Activated CD4-positive, alpha-beta T cell treated with anti-CD3 and anti-CD28 coated beads for 48 hours (primary cell): ENCODE measurements around the gene NT5DC1.

ENCODE experiments used
- DNase-seq: peaks from one replicate; pipeline ENCODE4 v3.0.0-alpha.2; 2020

The NT5DC1 gene

GRCh38 chr6:116251568-116252384 lies 151.1 kb downstream of the NT5DC1 start:
- no peak for DNase-seq

GRCh38 chr6:116253188-116253504 lies 152.5 kb downstream of the NT5DC1 start:
- no peak for DNase-seq

DNA sequence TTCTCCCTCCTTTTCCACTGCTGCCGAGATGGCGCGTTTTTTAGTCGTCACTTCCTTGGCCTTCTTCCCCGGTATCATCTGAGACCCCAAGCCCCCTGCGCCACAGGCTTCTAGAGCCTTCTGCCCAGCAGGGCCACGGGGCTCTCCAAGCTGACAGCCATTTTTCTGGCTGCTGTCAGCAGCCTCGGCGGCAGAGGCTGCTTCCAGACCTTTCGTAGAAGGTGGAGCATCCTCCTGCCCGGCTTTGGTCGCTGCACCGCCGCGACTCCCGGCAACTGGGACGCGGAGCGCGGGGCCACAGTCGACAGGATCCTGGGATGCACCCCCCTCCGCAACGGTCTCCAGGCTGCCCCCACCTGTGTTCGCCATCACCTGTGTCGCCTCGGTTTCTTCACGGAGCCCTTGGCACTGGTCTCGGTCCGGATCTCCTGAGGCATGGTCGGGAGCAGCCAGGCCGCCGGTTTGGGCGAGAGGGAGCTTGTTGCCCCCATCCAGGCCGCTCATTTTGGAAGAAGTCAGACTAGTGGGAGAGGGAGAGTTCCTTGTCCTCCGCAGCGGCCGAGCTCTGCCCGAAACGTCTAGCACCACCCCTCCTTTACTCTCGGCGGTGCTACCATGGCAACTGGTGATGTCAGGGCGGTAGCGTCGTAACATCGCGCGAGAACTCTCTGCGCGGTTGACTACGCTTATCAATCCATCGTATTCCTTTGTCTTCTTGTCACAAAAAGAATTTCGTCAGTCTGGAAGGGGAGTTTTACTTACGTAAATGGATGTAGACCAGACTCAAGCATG lies 153.0 kb downstream of the NT5DC1 start, which contains the start of gene TSPYL4:
TSPYL4 (minus strand) TSS at position 571 of the 792 bp plus-strand sequence; CDS start at position 504, 67 bp downstream.
- peak; percentile 91 for DNase-seq

- no peak for DNase-seq
These were observed 153.8 kb downstream of the NT5DC1 start for GRCh38 chr6:116254297-116255056.

- no peak for DNase-seq
These were observed 154.7 kb downstream of the NT5DC1 start for GRCh38 chr6:116255246-116255800.

GRCh38 chr6:116256694-116257093 lies 156.0 kb downstream of the NT5DC1 start:
- DNase-seq, result no peak

GRCh38 chr6:116258520-116258919 lies 157.9 kb downstream of the NT5DC1 start:
- DNase-seq, result no peak

GRCh38 chr6:116263353-116263752 lies 162.7 kb downstream of the NT5DC1 start:
- no peak for DNase-seq

DNA sequence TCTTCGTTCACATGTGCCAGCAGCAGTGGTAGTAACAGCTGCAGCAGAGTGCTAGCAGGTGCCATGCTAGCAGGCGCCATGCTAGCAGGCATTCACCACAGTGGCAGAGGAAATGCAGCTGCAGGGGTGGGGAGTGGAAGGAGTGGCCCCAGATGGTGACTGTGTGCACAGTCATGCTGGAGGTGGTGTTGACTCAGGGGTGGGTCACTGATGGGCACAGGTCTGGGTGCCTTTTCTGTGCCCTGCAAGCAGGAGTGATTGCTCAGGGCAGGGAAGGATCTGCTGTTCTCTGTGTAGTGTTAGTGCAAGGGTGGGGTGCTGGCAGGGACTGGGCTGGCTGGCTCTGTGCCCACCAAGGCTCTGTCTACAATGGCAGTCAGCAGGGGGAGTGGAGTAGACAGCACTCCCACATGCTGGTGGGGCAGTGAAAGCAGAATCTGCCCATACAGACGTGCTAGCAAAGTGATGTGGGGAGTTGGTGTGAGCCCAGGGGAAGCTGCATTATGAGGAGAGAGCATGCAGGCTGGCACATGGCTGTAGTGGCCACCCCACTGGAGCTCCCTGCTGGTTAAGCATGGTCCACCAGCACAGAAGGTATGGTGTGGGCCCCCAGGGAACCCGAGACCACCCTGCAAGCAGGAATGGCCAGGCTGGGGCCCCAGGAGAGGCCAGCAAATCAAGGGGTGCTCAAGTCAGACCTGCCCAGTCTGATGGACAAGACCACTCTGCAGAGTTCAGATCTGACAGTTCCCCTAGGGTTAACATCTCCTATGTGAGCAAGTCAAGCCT lies 164.6 kb downstream of the NT5DC1 start:
- DNase-seq, result peak; percentile 42

DNA sequence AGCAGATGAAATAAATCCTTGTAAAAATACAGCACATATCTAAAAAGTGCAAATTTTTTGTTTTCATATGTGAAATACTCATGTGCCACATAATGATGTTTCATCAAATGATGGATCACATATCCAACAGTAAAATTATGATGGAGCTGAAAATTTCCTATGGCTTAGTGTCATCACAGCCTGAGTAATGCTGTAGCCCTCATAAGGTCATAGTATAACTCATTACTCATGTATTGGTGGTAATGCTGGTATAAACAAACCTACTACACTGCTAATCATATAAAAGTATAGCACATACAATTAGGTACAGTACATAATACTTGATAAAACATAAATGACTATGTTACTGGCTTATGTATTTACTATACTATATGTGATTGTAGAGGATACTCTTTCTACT lies 166.2 kb downstream of the NT5DC1 start:
- no peak for DNase-seq

GRCh38 chr6:116267836-116268588 lies 167.4 kb downstream of the NT5DC1 start:
- DNase-seq, result no peak

GRCh38 chr6:116268589-116269293 lies 168.1 kb downstream of the NT5DC1 start:
- no peak for DNase-seq

GRCh38 chr6:116271149-116271708 lies 170.6 kb downstream of the NT5DC1 start:
- DNase-seq, result no peak

DNA sequence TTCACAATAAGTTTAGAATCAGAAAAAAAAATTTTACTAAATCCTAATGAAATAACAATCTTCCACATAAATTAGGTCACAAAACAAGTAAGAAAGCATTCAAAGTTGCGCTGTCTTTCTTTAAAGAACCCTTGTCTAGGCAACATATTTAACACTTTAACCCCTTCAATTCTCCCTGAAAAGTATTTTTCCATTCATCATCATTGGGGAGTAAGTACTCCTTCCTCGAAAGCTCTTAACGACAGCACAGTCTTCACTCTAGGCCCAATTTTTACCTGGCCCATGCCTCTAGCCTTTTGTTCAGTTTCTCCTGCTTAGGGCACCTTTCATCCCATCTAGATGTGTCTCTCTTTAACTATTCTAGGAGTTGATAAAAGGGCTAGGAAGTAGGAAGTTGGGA lies 176.5 kb downstream of the NT5DC1 start:
- DNase-seq, result no peak

- DNase-seq, result no peak
These were observed 177.8 kb downstream of the NT5DC1 start for GRCh38 chr6:116278481-116278829.

DNA sequence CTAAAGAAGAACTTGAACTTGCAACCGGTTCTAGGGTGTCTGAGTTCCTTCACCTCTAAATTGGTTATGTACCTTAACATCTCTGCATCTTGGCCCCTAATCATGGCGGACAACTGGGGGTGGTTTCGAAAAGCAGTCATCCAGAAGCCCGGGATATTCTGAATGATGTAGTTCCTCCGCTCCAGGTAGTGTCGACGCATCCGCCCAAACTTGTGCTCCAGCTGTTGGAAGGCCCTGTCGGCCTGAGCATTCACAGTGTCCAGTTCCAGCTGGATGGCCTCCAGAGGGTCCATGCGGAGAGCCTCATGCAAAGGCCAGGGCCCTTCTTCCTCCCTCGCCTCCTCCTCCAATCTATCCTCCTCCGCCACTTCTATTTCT lies 178.2 kb downstream of the NT5DC1 start:
- DNase-seq, result peak; percentile 41

GRCh38 chr6:116279232-116280160 lies 178.8 kb downstream of the NT5DC1 start, which contains the start of gene TSPYL1:
TSS of gene TSPYL1 (minus strand) at chr6:116279930. CDS start at chr6:116279830, 100 bp downstream.
- DNase-seq, result peak; percentile 94

DNA sequence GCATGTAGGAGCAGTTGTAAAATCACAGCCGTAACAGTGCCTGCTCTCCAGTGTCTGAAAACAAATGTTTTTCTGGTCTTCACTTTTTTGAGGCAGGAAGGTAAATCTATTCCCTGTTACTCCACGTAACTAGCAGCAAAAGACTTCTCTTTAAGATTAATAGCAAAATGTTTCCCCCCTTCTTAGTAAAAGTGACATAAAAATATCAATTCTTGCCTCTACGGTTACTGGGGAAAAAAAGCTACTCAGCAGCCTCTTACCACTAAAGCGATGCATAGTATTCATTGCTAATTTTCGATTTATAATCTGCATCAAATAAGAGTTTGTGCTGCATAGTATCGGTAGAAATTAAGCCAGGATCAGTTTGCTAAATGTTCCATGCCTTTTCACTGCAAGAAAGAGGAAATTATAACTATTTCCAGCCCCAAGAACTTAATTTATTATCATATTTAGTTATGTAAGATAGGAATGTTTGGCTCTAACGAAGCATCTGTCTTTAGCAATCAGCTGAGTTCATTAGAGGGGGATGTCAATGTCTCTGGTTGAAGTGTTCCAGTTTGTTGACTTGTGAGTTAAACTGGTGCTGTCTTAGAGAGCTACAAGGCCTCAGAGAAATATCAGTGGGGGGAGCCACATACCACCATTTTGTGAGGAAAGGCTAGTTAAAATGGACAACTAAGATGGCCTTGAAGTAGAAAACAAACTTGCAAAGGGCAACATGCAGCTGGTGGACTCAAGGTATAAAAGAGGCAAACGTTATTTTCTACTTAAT lies 179.7 kb downstream of the NT5DC1 start:
- DNase-seq, result no peak

GRCh38 chr6:116280933-116281316 lies 180.3 kb downstream of the NT5DC1 start:
- DNase-seq, result no peak
